ENCODE measurements around the gene ARHGAP35. TPM values are rescaled to one million over a fixed set of nuclear protein-coding genes. Genes with fewer than 3 reads are reported as not detected.

ARHGAP35 gene
- total RNA-seq, 1 donor from 2014 or later: 57.9 TPM

DNA sequence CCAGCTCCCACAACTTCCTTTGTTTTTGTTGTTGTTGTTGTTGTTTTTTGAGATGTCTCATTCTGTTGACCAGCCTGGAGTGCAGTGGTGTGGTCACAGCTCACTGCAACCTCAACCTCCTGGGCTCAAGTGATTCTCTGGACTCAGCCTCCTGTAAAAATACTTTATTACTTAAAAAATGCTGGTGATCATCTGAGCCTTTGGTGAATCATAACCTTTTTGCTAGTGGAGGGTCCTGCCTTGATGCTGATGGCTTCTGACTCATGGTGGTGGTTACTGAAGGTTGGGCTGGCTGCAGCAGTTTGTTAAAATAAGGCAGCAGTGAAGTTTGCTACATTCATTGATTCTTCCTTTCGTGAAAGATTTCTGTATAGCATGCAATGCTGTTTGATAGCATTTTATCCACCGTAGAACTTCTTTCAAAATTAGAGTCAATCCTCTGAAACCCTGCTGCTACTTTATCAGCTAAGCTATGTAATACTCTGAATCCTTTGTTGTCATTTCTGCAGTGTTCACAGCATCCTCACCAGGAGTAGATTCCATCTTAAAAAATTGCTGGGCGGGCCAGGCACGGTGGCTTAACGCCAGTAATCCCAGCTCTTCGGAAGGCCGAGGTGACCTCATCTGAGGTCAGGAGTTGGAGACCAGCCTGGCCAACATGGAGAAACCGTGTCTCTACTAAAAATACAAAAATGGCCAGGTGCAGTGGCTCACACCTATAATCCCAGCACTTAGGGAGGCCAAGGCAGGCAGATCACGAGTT is 18.0 kb downstream of the ARHGAP35 start:
- Histone ChIP-seq H3K9me3 (ENCODE audit: insufficient read depth, low read depth, low read length) (no peaks in the 10 kb centered on the region), H3K27me3 (ENCODE audit: insufficient read depth, low read length) (no peaks in the 10 kb centered on the region), H3K4me3 (ENCODE audit: insufficient read depth, low read depth, low read length) (peak overlapping the region; percentile 18), H3K79me2 (ENCODE audit: insufficient read depth, low read length) (peaks cover 68% of the 10 kb centered on the region), H2AFZ (ENCODE audit: low read depth, low read length) (no peak overlapping the region), H3K27ac (ENCODE audit: low read depth, low read length) (peak overlapping the region; percentile 85), H3K4me1 (ENCODE audit: insufficient read depth, low read length) (peaks cover 24% of the 10 kb centered on the region), H3K9ac (ENCODE audit: low read length) (peak overlapping the region; percentile 63), H4K20me1 (ENCODE audit: insufficient read depth, low read length) (peaks cover 31% of the 10 kb centered on the region), H3K4me2 (ENCODE audit: low read length) (peak overlapping the region; percentile 83), H3K36me3 (ENCODE audit: insufficient read depth, low read length) (no peaks in the 10 kb centered on the region)
- no peak overlapping the region for H3K4me3 Mint-ChIP-seq (ENCODE audit: unreplicated experiment)
- peaks cover 30% of the 10 kb centered on the region for H3K4me1 Mint-ChIP-seq (ENCODE audit: low read depth, unreplicated experiment)
- peaks cover 5% of the 10 kb centered on the region for H3K36me3 Mint-ChIP-seq (ENCODE audit: low read depth, unreplicated experiment)
- H3K9me3 Mint-ChIP-seq (ENCODE audit: unreplicated experiment): no peaks in the 10 kb centered on the region
- DNase-seq (ENCODE audit: low read depth): peak; percentile 93
- FAIRE-seq: peak; percentile 80
- H3K27ac Mint-ChIP-seq (ENCODE audit: unreplicated experiment): peak overlapping the region; percentile 73
- no peak for TF ChIP-seq EZH2 (IDR thresholded peaks at IDR 0.05; ENCODE audit: insufficient read depth, low read length)
- no peak for TF ChIP-seq CTCF (IDR thresholded peaks at IDR 0.05; ENCODE audit: insufficient read depth, low read depth, low read length)
- no peaks in the 10 kb centered on the region for H3K27me3 Mint-ChIP-seq (ENCODE audit: low read depth, unreplicated experiment)

- TF ChIP-seq EZH2 (IDR thresholded peaks at IDR 0.05; ENCODE audit: insufficient read depth, low read length) (no peak), CTCF (IDR thresholded peaks at IDR 0.05; ENCODE audit: insufficient read depth, low read depth, low read length) (no peak)
- FAIRE-seq: no peak
- no peaks in the 10 kb centered on the region for H3K27me3 ChIP-seq (ENCODE audit: insufficient read depth, low read length)
- no peaks in the 10 kb centered on the region for H3K36me3 ChIP-seq (ENCODE audit: insufficient read depth, low read length)
- peaks cover 41% of the 10 kb centered on the region for H4K20me1 ChIP-seq (ENCODE audit: insufficient read depth, low read length)
- H3K9me3 ChIP-seq (ENCODE audit: insufficient read depth, low read depth, low read length): no peaks in the 10 kb centered on the region
- H3K27ac ChIP-seq (ENCODE audit: low read depth, low read length): peak overlapping the region; percentile 53
- peaks cover 78% of the 10 kb centered on the region for H3K79me2 ChIP-seq (ENCODE audit: insufficient read depth, low read length)
- Mint-ChIP-seq H3K27ac (ENCODE audit: unreplicated experiment) (no peak overlapping the region), H3K27me3 (ENCODE audit: low read depth, unreplicated experiment) (no peaks in the 10 kb centered on the region), H3K4me1 (ENCODE audit: low read depth, unreplicated experiment) (peaks cover 26% of the 10 kb centered on the region), H3K4me3 (ENCODE audit: unreplicated experiment) (no peak overlapping the region), H3K9me3 (ENCODE audit: unreplicated experiment) (no peaks in the 10 kb centered on the region), H3K36me3 (ENCODE audit: low read depth, unreplicated experiment) (peaks cover 3% of the 10 kb centered on the region)
- peak overlapping the region; percentile 50 for H3K4me2 ChIP-seq (ENCODE audit: low read length)
- no peak for DNase-seq (ENCODE audit: low read depth)
- H3K4me1 ChIP-seq (ENCODE audit: insufficient read depth, low read length): peaks cover 23% of the 10 kb centered on the region
- no peak overlapping the region for H2AFZ ChIP-seq (ENCODE audit: low read depth, low read length)
- no peak overlapping the region for H3K4me3 ChIP-seq (ENCODE audit: insufficient read depth, low read depth, low read length)
- no peak overlapping the region for H3K9ac ChIP-seq (ENCODE audit: low read length)
Measured at GRCh38 chr19:46880431-46880830, 19.6 kb downstream of the ARHGAP35 start.

DNA sequence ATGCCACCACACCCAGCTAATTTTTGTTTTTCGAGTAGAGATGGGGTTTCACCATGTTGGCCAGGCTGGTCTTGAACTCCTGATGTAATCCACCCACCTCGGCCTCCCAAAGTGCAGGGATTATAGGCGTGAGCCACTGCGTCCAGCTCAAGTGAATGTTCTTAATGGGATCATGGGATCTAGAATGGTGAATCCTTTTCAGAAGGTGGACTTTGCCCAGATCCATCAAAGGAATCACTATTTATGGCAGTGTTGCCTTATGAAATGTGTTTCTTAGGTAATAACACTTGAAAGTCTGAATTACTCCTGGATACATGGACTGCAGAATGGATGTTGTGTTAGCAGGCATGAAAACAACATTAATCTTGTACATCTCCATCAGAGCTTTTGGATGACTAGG is 20.3 kb downstream of the ARHGAP35 start:
- H3K9me3 Mint-ChIP-seq (ENCODE audit: unreplicated experiment): no peaks in the 10 kb centered on the region
- no peak for FAIRE-seq

More for the DNA sequence above, 20.3 kb downstream of the ARHGAP35 start:
- Histone ChIP-seq H4K20me1 (ENCODE audit: insufficient read depth, low read length) (peaks cover 44% of the 10 kb centered on the region), H3K9ac (ENCODE audit: low read length) (no peak overlapping the region), H3K36me3 (ENCODE audit: insufficient read depth, low read length) (no peaks in the 10 kb centered on the region), H3K9me3 (ENCODE audit: insufficient read depth, low read depth, low read length) (no peaks in the 10 kb centered on the region), H3K4me3 (ENCODE audit: insufficient read depth, low read depth, low read length) (no peak overlapping the region), H3K27me3 (ENCODE audit: insufficient read depth, low read length) (no peaks in the 10 kb centered on the region), H3K4me1 (ENCODE audit: insufficient read depth, low read length) (peaks cover 27% of the 10 kb centered on the region), H3K79me2 (ENCODE audit: insufficient read depth, low read length) (peaks cover 78% of the 10 kb centered on the region), H3K4me2 (ENCODE audit: low read length) (no peak overlapping the region), H3K27ac (ENCODE audit: low read depth, low read length) (no peak overlapping the region), H2AFZ (ENCODE audit: low read depth, low read length) (no peak overlapping the region)
- H3K36me3 Mint-ChIP-seq (ENCODE audit: low read depth, unreplicated experiment): peaks cover 3% of the 10 kb centered on the region
- TF ChIP-seq EZH2 (IDR thresholded peaks at IDR 0.05; ENCODE audit: insufficient read depth, low read length) (no peak), CTCF (IDR thresholded peaks at IDR 0.05; ENCODE audit: insufficient read depth, low read depth, low read length) (no peak)
- peaks cover 21% of the 10 kb centered on the region for H3K4me1 Mint-ChIP-seq (ENCODE audit: low read depth, unreplicated experiment)
- no peak overlapping the region for H3K4me3 Mint-ChIP-seq (ENCODE audit: unreplicated experiment)
- H3K27me3 Mint-ChIP-seq (ENCODE audit: low read depth, unreplicated experiment): no peaks in the 10 kb centered on the region
- no peak for DNase-seq (ENCODE audit: low read depth)
- no peak overlapping the region for H3K27ac Mint-ChIP-seq (ENCODE audit: unreplicated experiment)

All from astrocyte (in vitro differentiated cells and primary cell).